GM23338 (cell line): ENCODE results near the gene EML1. TPM values are rescaled to one million over a fixed set of nuclear protein-coding genes. Genes with fewer than 3 reads are reported as not detected.

ENCODE experiments used
- ATAC-seq: fragments of 200-7000 bp; cut with Tn5 transposase; 3 replicates; pipeline ENCODE4 v1.9.1; 2020
- DNase-seq: peaks from one replicate; pipeline ENCODE4 v3.0.0-alpha.2; 2015; ENCODE audit warnings: low spot score
- H2AFZ ChIP-seq: fragments of 200-600 bp; sonication (generic); 2 replicates; pipeline ENCODE4 v1.8.0; 2016; ENCODE audit warnings: antibody characterized with exemption, mild to moderate bottlenecking, moderate library complexity
- H3F3A ChIP-seq: fragments of 200-600 bp; sonication (generic); replicated peaks from 2 replicates; pipeline ENCODE4 v1.8.0; 2017; ENCODE audit warnings: antibody characterized with exemption, mixed run types, low read depth
- H3K27ac ChIP-seq: fragments of 200-600 bp; sonication (generic); 2 replicates; pipeline ENCODE4 v1.6.1; 2016; ENCODE audit warnings: low read depth
- H3K27me3 ChIP-seq: fragments of 200-600 bp; sonication (generic); 2 replicates; pipeline ENCODE4 v1.8.0; 2016; ENCODE audit warnings: mild to moderate bottlenecking, mixed run types, moderate library complexity; ENCODE audit not compliant: insufficient read depth
- H3K36me3 ChIP-seq: fragments of 200-600 bp; sonication (generic); 2 replicates; pipeline ENCODE4 v1.8.0; 2016; ENCODE audit warnings: mild to moderate bottlenecking; ENCODE audit not compliant: insufficient read depth
- H3K4me1 ChIP-seq: fragments of 200-600 bp; sonication (generic); 2 replicates; pipeline ENCODE4 v1.8.0; 2016; ENCODE audit warnings: mild to moderate bottlenecking, moderate library complexity; ENCODE audit not compliant: insufficient read depth
- H3K4me2 ChIP-seq: fragments of 200-600 bp; sonication (generic); 2 replicates; pipeline ENCODE4 v1.7.1; 2017; ENCODE audit warnings: mixed run types
- H3K4me3 ChIP-seq: fragments of 200-600 bp; sonication (generic); 2 replicates; pipeline ENCODE4 v1.6.1; 2016; ENCODE audit warnings: mixed run types
- H3K79me2 ChIP-seq: fragments of 200-600 bp; sonication (generic); replicated peaks from 2 replicates; pipeline ENCODE4 v1.8.0; 2017; ENCODE audit warnings: mild to moderate bottlenecking; ENCODE audit not compliant: insufficient read depth
- H3K9me2 ChIP-seq: fragments of 200-600 bp; sonication (generic); 2 replicates; pipeline ENCODE4 v1.8.0; 2017; ENCODE audit not compliant: insufficient read depth
- H4K20me1 ChIP-seq: fragments of 200-600 bp; sonication (generic); replicated peaks from 2 replicates; pipeline ENCODE4 v1.8.0; 2017; ENCODE audit warnings: mild to moderate bottlenecking; ENCODE audit not compliant: insufficient read depth
- H3K27ac Mint-ChIP-seq: 2 replicates; pipeline ENCODE4 v1.8.0; 2020; ENCODE audit warnings: inconsistent platforms, mild to moderate bottlenecking, moderate library complexity, mixed read lengths
- H3K27me3 Mint-ChIP-seq: 3 replicates; pipeline ENCODE4 v1.8.0; 2022; ENCODE audit warnings: low read depth, mild to moderate bottlenecking, moderate library complexity, mixed read lengths, inconsistent platforms; ENCODE audit not compliant: insufficient read depth, poor library complexity
- H3K36me3 Mint-ChIP-seq: 3 replicates; pipeline ENCODE4 v1.8.0; 2021; ENCODE audit warnings: low read depth, mild to moderate bottlenecking, inconsistent platforms, moderate library complexity, mixed read lengths
- H3K4me1 Mint-ChIP-seq: 3 replicates; pipeline ENCODE4 v1.8.0; 2020; ENCODE audit warnings: mild to moderate bottlenecking, inconsistent platforms, mixed read lengths
- H3K4me3 Mint-ChIP-seq: 3 replicates; pipeline ENCODE4 v1.8.0; 2021; ENCODE audit warnings: moderate library complexity, mild to moderate bottlenecking, inconsistent platforms, mixed read lengths
- H3K9me3 Mint-ChIP-seq: 3 replicates; pipeline ENCODE4 v1.8.0; 2020; ENCODE audit warnings: moderate library complexity, mild to moderate bottlenecking, inconsistent platforms, mixed read lengths
- CREB1 ChIP-seq: fragments of 250-450 bp; sonication (Bioruptor Pico); IDR thresholded peaks from 2 replicates; pipeline ENCODE4 v1.5.0; 2020; ENCODE audit warnings: low read depth, mild to moderate bottlenecking, moderate library complexity
- ETS1 ChIP-seq: IDR thresholded peaks from 2 replicates; pipeline ENCODE4 v1.6.1; 2016; ENCODE audit warnings: antibody characterized with exemption
- EZH2 ChIP-seq: fragments of 200-600 bp; sonication (generic); IDR thresholded peaks from one replicate; pipeline ENCODE4 v1.8.0; 2017; ENCODE audit warnings: antibody characterized with exemption, mild to moderate bottlenecking, low read depth; ENCODE audit not compliant: unreplicated experiment
- EZH2phosphoT487 ChIP-seq: fragments of 200-600 bp; sonication (generic); IDR thresholded peaks from one replicate; pipeline ENCODE4 v1.8.1; 2018; ENCODE audit warnings: antibody characterized with exemption; ENCODE audit not compliant: unreplicated experiment
- JUNB ChIP-seq: IDR thresholded peaks from one replicate; pipeline ENCODE4 v1.6.1; 2016; ENCODE audit warnings: antibody characterized with exemption; ENCODE audit not compliant: unreplicated experiment
- NANOG ChIP-seq: IDR thresholded peaks from 2 replicates; pipeline ENCODE4 v1.6.1; 2016; ENCODE audit warnings: antibody characterized with exemption, borderline replicate concordance
- POLR2AphosphoS5 ChIP-seq: IDR thresholded peaks from 2 replicates; pipeline ENCODE4 v1.6.1; 2016; ENCODE audit warnings: antibody characterized with exemption, low read depth
- REST ChIP-seq: IDR thresholded peaks from one replicate; pipeline ENCODE4 v1.6.1; 2018; ENCODE audit warnings: antibody characterized with exemption; ENCODE audit not compliant: unreplicated experiment
- STAT1 ChIP-seq: IDR thresholded peaks from one replicate; pipeline ENCODE4 v1.6.1; 2016; ENCODE audit warnings: antibody characterized with exemption; ENCODE audit not compliant: unreplicated experiment
- ZNF114 ChIP-seq: fragments of 250-450 bp; sonication (Bioruptor Pico); IDR thresholded peaks from 2 replicates; pipeline ENCODE4 v1.5.0; 2020; ENCODE audit warnings: mild to moderate bottlenecking, moderate library complexity
- ZNF331 ChIP-seq: fragments of 250-450 bp; sonication (Bioruptor Pico); IDR thresholded peaks from 2 replicates; pipeline ENCODE4 v1.5.0; 2020; ENCODE audit warnings: low read depth, mild to moderate bottlenecking, moderate library complexity
- ZNF462 ChIP-seq: fragments of 250-450 bp; sonication (Bioruptor Pico); IDR thresholded peaks from 2 replicates; pipeline ENCODE4 v1.5.0; 2020; ENCODE audit warnings: mild to moderate bottlenecking, moderate library complexity
- polyA plus RNA-seq: library from polyadenylated mRNA; unstranded; fragments of >200 nt; fragmentation: Nextera tagmentation; extraction: Ambion mirVana; gene quantifications from 2 replicates; pipeline ENCODE4 v1.2.1, GENCODE V29; 2016
- total RNA-seq: library from RNA; depleted of rRNA; stranded (reverse); fragments of >200 nt; shearing (Covaris generic); gene quantifications from 2 replicates; pipeline ENCODE4 v1.2.3, GENCODE V29; 2014
- TF ChIP-seq, protein P1 (sequence below), 2 experiments: fragments of 200-600 bp in 1 of 2; sonication (generic) in 1 of 2; conservative IDR thresholded peaks; 2 replicates each; pipeline versions ENCODE4 v1.5.1 to v1.6.1; 2016 to 2017; ENCODE audit warnings: antibody characterized with exemption in 2 of 2, low read depth in 2 of 2, mild to moderate bottlenecking in 2 of 2, moderate library complexity in 1 of 2

EML1 gene
- total and polyA plus RNA-seq, 2 experiments from 2014 or later, result 7.0 to 18.1 TPM

- Mint-ChIP-seq H3K4me1 (peaks cover 53% of the 10 kb centered on the region), H3K27me3 (peaks cover 3% of the 10 kb centered on the region), H3K9me3 (no peaks in the 10 kb centered on the region), H3K4me3 (no peak overlapping the region), H3K27ac (no peak overlapping the region), H3K36me3 (no peaks in the 10 kb centered on the region)
- Histone ChIP-seq H3K4me2 (no peak overlapping the region), H3F3A (no peaks in the 10 kb centered on the region), H3K4me3 (no peak overlapping the region), H3K79me2 (no peaks in the 10 kb centered on the region), H3K36me3 (no peaks in the 10 kb centered on the region), H3K9me2 (no peaks in the 10 kb centered on the region), H3K27me3 (no peaks in the 10 kb centered on the region), H2AFZ (no peak overlapping the region), H3K4me1 (peaks cover 40% of the 10 kb centered on the region), H4K20me1 (no peaks in the 10 kb centered on the region), H3K27ac (no peak overlapping the region)
- TF ChIP-seq EZH2phosphoT487 (no peak), NANOG (no peak), REST (no peak), ZNF331 (CRISPR knock-in tag) (no peak), POLR2AphosphoS5 (no peak), CREB1 (CRISPR knock-in tag) (no peak), EZH2 (no peak), ZNF114 (CRISPR knock-in tag) (no peak), ZNF462 (CRISPR knock-in tag) (no peak), ETS1 (no peak), JUNB (no peak), STAT1 (no peak)
- TF ChIP-seq, protein P1, sequence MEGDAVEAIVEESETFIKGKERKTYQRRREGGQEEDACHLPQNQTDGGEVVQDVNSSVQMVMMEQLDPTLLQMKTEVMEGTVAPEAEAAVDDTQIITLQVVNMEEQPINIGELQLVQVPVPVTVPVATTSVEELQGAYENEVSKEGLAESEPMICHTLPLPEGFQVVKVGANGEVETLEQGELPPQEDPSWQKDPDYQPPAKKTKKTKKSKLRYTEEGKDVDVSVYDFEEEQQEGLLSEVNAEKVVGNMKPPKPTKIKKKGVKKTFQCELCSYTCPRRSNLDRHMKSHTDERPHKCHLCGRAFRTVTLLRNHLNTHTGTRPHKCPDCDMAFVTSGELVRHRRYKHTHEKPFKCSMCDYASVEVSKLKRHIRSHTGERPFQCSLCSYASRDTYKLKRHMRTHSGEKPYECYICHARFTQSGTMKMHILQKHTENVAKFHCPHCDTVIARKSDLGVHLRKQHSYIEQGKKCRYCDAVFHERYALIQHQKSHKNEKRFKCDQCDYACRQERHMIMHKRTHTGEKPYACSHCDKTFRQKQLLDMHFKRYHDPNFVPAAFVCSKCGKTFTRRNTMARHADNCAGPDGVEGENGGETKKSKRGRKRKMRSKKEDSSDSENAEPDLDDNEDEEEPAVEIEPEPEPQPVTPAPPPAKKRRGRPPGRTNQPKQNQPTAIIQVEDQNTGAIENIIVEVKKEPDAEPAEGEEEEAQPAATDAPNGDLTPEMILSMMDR (conservative IDR thresholded peaks at IDR 0.05; ENCODE audit: low read depth in 2 of 2), result no peak
- DNase-seq, result no peak
- no peak for ATAC-seq
Observed at GRCh38 chr14:99875421-99875820, 82.2 kb downstream of the EML1 start.
